Measurements from ENCODE around the gene PCBP3.
"Not testable (repeated sequence)": the region's sequence is repeated elsewhere in the genome, so short reads cannot be mapped to it uniquely, and the experiment has no call there.

Gene PCBP3

DNA sequence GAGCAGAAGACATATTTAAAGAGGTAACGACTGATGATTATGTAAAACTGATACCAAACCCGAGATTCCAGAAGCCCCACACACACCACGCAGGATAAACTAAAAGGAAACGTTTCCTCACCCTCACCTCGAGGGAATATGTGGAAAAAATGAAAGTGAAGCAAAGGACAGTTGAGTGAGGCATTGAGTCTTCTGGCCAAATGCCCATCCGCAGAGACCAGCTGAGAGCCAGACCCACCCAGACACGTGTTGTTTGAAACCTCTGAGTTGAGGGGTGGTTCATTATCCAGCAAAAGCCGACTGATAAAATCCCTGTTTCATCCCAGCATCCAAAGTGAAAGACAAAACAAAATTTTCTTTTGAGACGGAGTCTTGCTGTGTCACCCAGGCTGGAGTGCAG lies 29.6 kb upstream of the PCBP3 start:
- DNase-seq (ENCODE audit: low read depth) = no peak

DNA sequence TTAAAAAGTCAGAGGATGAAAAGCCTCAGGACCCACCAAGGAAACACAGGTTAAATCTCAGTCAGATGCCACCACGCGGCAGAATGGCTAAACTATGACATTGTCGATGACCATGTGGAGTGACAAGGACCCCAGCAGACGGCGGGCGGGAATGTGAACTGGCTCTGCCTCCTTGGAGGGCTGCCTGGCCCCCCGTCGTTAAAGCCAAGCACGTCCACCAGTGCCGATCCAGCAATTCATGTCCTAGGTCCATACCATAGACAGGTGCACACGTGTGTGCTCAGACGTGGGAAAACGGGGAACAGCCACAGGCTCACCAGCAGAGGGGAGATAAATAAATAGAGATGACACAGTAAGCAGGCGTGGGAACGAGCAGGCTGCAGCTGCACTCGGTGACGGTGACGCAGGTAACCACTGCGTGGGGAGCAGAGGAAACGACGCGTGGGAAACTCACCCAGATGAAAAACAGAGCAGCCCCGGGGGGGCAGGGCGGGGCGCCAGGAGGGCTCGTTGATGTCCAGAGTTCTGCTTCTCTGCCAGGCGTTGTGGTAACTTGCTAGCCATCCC lies 28.3 kb upstream of the PCBP3 start:
- DNase-seq (ENCODE audit: low read depth) = no peak

DNA sequence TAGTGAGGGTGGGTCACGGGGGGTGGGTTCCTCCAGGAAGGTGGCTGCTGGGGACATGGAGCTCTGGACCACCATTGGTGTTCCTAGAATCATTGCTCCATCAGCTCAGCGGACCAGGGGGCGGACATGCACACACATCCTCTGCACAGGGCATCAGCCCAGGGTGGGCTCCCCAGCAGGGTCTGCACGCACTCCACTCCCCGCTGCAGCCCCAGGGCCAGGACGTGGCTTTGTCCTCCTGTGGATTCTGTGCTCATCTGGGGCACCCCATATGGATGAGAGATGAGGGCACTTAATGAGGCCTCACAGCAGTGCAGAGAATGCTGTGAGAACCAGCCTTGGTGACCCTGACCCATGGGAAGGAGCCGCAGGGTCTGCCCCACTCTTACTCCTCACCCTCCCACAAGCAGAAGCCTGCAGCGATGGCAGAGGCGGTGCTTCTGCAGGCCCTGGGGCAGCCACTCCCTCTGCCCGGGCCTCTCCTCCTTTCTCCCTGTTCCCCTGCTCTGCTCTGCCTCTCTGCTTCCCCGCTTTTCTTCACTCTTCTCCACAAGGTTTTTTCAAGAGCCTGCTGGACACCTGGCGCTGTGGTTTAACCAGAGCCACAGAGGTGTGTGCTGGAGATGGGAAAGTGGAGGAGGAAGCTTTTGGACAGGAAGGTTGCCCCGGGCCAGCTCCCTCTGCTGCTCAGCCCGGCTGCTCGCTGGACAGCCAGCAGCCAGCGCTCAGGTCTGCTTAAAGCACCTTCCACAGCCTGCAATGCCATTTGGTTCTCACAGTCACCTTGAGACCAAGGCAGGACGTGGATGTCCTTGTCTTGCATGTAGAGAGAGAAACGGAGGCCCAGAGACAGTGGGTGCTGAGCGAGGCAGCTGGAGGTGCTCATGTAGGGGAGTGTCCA lies 26.3 kb upstream of the PCBP3 start:
- DNase-seq (ENCODE audit: low read depth) = no peak

GRCh38 chr21:45618287-45618686 lies 25.2 kb upstream of the PCBP3 start:
- DNase-seq (ENCODE audit: low read depth) = no peak

- DNase-seq (ENCODE audit: low read depth) = no peak
Measured at GRCh38 chr21:45618846-45619485, 24.6 kb upstream of the PCBP3 start.

GRCh38 chr21:45620201-45620923 lies 23.2 kb upstream of the PCBP3 start:
- DNase-seq (ENCODE audit: low read depth) = no peak

DNA sequence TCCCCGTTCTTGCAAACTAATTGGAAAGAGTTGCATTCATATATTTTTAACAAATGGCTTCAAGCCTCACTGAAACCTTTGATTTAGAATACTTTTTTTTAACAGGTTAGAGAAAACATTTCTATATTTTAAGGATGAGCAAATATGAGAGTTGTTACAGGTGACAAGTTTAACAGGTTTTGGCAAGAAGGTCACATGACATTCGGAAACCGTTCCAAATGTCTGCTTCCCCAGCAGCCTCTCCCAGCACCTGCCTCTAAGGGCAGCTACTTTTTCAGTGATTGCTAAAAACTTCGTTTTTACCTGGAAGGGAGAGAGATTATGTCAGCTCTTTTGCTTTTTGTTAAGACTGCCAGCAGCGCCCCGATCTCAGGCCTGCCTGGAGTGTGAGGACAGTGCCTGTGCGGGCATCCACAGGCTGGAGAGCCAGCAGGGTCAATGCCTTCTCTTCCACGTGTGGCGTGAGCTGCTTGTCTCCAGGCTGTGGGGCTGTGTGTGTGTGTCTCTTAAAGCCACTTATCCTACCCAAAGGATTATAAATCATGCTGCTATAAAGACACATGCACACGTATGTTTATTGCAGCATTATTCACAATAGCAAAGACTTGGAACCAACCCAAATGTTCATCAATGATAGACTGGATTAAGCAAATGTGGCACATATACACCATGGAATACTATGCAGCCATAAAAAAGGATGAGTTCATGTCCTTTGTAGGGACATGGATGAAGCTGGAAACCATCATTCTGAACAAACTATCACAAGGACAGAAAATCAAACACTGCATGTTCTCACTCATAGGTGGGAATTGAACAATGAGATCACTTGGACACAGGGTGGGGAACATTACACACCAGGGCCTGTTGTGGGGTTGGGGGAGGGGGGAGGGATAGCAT lies 21.8 kb upstream of the PCBP3 start:
- not testable (repeated sequence) for DNase-seq (ENCODE audit: low read depth)

DNA sequence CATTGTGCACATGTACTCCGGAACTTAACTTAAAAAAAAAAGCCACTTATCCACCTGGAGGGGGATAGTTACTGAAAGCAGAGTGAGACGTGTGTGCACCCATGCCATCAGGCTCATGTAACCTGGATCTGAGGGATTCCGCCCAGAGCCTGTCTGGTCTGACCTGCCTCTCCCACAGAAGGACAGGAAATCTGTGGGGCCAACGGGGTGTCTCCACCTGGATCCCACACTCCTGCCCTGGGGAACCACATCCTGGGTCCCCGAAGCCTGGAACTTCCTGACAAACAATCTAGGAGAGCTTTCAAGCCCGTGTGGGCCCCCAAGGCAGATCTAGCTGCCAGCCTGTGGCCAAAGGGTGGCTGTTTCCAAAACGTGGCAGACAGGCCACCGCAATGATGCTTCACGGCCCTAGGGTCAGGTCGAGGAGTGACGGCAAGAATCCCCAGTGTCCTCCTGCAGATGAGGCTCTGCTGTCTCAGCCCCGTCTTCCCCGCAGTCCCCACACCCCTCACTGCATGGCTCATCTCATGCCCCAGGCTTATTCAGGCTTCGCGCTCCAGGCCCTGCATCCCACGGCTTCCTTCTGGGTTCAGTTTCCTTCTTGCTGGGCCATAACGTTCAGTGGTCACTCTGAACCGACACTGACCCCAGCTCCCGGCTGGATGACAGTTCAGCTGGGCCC lies 21.0 kb upstream of the PCBP3 start:
- no peak for DNase-seq (ENCODE audit: low read depth)

DNA sequence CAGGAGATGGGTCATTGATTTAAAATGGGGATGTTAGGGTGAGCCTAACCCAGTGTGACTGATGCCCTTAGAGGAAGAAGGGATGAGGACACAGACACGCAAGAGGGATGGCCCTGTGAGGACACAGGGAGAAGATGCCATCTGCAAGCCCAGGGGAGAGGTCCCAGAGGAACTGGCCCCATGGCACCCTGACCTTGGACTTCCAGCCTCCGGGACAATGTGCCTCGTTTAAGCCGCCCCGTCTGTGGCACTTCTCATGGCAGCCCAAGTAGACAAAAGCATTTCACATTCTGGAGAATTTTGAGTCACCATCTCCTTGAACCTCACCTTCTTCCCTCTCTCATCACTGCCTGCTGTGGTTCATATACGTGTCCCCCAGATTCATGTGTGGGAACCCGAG lies 20.1 kb upstream of the PCBP3 start:
- DNase-seq (ENCODE audit: low read depth) = no peak

GRCh38 chr21:45626127-45626526 lies 17.4 kb upstream of the PCBP3 start:
- DNase-seq (ENCODE audit: low read depth) = not testable (repeated sequence)

DNA sequence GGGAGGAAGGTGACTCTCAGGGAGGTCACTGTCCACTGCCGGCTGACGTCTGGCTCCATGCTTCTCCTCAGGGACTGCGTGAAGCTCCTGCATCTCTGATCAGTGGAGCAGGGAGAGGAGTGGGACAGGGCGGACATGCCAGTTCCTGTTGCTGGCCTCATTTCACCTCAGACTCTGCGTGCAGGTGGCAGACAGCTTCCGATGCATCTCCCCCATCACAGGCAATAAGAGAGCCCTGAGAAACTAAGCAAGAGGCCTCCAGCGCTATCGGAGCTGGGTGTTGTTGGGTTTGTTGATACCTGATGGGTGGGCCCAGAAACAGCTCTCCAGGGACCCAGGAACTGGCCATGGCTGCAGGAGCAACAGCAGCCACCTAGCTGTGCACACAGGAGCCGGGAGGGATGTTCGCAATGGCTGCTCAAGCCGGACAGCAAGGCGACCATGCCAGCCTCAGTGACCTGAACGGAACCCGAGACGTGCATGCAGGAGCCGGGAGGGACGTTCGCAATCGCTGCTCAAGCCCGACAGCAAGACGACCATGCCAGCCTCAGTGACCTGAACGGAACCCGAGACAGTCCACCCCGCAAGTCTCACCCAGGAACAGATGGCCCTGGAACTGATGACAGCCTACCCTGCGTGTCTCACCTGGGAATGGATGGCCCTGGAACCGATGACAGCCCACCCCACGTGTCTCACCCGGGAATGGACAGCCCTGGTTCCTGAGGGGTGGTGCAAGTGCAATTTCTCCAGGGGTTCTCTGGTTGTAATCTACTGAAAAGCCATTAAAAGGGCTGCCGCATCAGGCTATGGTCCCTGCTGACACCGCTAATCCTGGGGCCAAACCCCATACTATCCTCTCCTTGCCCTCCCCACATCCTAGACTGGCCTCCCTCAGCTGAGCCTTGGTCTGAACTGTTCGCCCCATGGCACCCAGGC lies 14.2 kb upstream of the PCBP3 start:
- no peak for DNase-seq (ENCODE audit: low read depth)

- DNase-seq (ENCODE audit: low read depth) = no peak
Measured at GRCh38 chr21:45630066-45630694, 13.3 kb upstream of the PCBP3 start.

GRCh38 chr21:45630876-45631275 lies 12.6 kb upstream of the PCBP3 start:
- DNase-seq (ENCODE audit: low read depth) = no peak

- no peak for DNase-seq (ENCODE audit: low read depth)
Measured at GRCh38 chr21:45631540-45631939, 12.0 kb upstream of the PCBP3 start.

- DNase-seq (ENCODE audit: low read depth) = no peak
Measured at GRCh38 chr21:45632160-45632559, 11.4 kb upstream of the PCBP3 start.

DNA sequence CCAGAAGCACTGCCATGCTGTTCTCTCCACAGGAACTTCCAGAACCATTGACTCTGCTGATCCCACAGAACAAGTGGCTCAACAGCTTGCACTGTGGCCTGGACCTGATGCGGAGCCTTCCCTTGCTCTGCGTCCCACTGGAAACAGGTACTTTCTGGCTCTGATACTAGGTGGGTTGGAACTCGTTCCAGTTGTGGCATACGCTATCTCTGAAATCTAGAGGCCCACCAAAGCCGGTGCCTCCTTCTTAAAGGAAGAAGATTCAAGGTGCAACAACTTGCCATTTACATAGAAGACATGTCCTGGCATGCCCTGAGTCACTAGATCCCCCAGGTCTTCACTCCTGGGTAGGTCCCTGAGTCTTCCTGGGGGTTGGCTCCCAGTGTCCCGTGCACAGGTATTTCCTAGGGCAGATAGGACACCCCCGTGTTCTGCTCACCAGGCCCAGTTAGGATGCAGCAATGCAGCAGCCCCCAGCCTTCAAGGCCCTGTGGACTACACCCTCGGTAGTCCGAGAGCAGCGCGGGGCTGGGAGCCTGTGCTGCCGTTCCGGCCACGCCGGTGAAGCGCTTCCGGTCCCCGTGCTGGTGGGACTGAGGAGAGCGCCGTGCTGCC lies 10.8 kb upstream of the PCBP3 start:
- DNase-seq (ENCODE audit: low read depth) = no peak

DNA sequence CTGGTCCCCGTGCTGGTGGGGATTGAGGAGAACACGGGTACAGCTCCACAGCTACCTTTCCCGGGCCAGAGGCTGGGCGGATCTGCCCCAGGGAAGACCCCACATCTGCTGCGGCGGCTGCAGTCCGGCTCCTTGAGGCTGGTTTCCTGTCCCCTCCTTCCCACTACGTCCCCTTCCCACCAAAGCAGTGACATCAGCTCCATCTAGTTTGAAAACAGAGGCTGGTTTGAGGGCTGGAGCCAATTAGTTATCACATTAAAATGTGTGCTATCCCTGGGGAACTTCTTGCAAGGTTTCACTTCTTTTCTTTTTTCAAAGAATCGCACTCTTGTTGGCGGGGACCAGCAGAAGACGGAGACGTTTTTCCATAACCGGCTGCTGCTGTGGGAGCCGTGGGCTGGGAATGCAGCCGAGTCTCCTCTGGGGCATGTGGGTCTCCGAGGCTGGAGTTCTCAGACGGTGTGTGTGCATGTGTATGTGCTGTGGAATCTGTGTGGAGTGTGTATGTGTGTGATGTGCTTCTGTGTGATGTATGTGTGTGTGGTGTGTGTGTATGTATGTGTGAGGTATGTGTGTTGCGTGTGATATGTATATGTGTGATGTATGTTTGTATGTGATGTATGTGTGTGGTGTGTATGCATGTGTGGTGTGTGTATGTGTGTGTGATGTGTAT lies 8.9 kb upstream of the PCBP3 start:
- no peak for DNase-seq (ENCODE audit: low read depth)
